NCI-H2171 (cell line): ENCODE measurements around the gene TRANK1.

Experiments
- DNase-seq: peaks from one replicate; lab custom pipeline; 2025; lab: John Stamatoyannopoulos, UW

The TRANK1 gene

GRCh38 chr3:36800533-36801116 is 144.2 kb downstream of the TRANK1 start:
- DNase-seq = no peak

GRCh38 chr3:36796881-36797280 is 148.0 kb downstream of the TRANK1 start:
- no peak for DNase-seq

- DNase-seq = no peak
Measured at GRCh38 chr3:36796161-36796560, 148.7 kb downstream of the TRANK1 start.

- no peak for DNase-seq
Measured at GRCh38 chr3:36795622-36796021, 149.2 kb downstream of the TRANK1 start.

GRCh38 chr3:36792342-36792741 is 152.5 kb downstream of the TRANK1 start:
- DNase-seq = no peak

- DNase-seq = no peak
Measured at GRCh38 chr3:36790765-36791164, 154.1 kb downstream of the TRANK1 start.

- DNase-seq = no peak
Measured at GRCh38 chr3:36786921-36787890, 157.6 kb downstream of the TRANK1 start.

- no peak for DNase-seq
Measured at GRCh38 chr3:36784138-36784635, 160.7 kb downstream of the TRANK1 start.

- no peak for DNase-seq
Measured at GRCh38 chr3:36777424-36778218, 167.2 kb downstream of the TRANK1 start.
